GM12878 (cell line): ENCODE results near the gene TRMT13. TPM values are rescaled to one million over a fixed set of nuclear protein-coding genes. Genes with fewer than 3 reads are reported as not detected.

Source experiments
- ATAC-seq: fragments of 200-7000 bp; cut with Tn5 transposase; 3 replicates; pipeline ENCODE4 v1.9.1; 2020; ENCODE audit warnings: mild to moderate bottlenecking, moderate library complexity
- BruUV-seq: library from RNA; stranded (reverse); fragments of 400-500 nt; replicated peaks from 2 replicates; lab custom pipeline; 2021; lab: Mats Ljungman, UMichigan
- CTCF ChIA-PET: fragments of 300-600 bp; sonication (Branson Sonifier 250); formaldehyde crosslinking; extraction: SDS; loops from one replicate; lab custom pipeline; 2021; ENCODE audit warnings: inconsistent platforms; lab: Yijun Ruan, JAX
- POLR2A ChIA-PET: fragments of 350-600 bp; formaldehyde crosslinking; extraction: SDS; loops from one replicate; lab custom pipeline; 2021; ENCODE audit warnings: inconsistent platforms; lab: Charles Lee
- RAD21 ChIA-PET: fragments of 300-600 bp; sonication (Branson Sonifier 250); formaldehyde crosslinking; loops from one replicate; lab custom pipeline; 2023; ENCODE audit warnings: antibody characterized with exemption; ENCODE audit not compliant: unreplicated experiment; lab: Charles Lee
- SMC1A ChIA-PET: fragments of 300-600 bp; sonication (Branson Sonifier 250); formaldehyde crosslinking; loops from one replicate; lab custom pipeline; 2023; ENCODE audit not compliant: unreplicated experiment, uncharacterized antibody; lab: Charles Lee
- DNase-seq: peaks from one replicate; pipeline ENCODE4 v3.0.0-alpha.2; 2011; ENCODE audit warnings: low read depth, low spot score
- FAIRE-seq: peaks from 3 replicates; lab custom pipeline; 2011; peaks lifted over from hg19 to GRCh38; lab: Jason Lieb, UNC
- H2AFZ ChIP-seq: 2 replicates; pipeline ENCODE4 v1.6.0; 2011; ENCODE audit warnings: low read depth, low read length, control low read depth; ENCODE audit not compliant: control insufficient read depth
- H3K27ac ChIP-seq: 2 replicates; pipeline ENCODE4 v1.5.1; 2011; ENCODE audit warnings: control low read depth; ENCODE audit not compliant: control insufficient read depth, insufficient read depth
- H3K27me3 ChIP-seq, 2 experiments: replicated peaks in 1 of 2; 2 replicates each; pipeline versions ENCODE4 v1.6.0 to v1.6.1; 2011; ENCODE audit warnings: low read length in 1 of 2; ENCODE audit not compliant: control insufficient read depth in 2 of 2, insufficient read depth in 2 of 2
- H3K36me3 ChIP-seq, 2 experiments: 2 replicates each; pipeline ENCODE4 v1.5.1; 2011; ENCODE audit warnings: low read length in 1 of 2; ENCODE audit not compliant: control insufficient read depth in 2 of 2, insufficient read depth in 2 of 2
- H3K4me1 ChIP-seq: 2 replicates; pipeline ENCODE4 v1.6.1; 2011; ENCODE audit warnings: mild to moderate bottlenecking, low read length, moderate library complexity, mixed read lengths; ENCODE audit not compliant: control insufficient read depth, insufficient read depth
- H3K4me2 ChIP-seq: 2 replicates; pipeline ENCODE4 v1.6.0; 2011; ENCODE audit warnings: control low read depth; ENCODE audit not compliant: control insufficient read depth, insufficient read depth
- H3K4me3 ChIP-seq: fragments of 200-600 bp; sonication (generic); 2 replicates; pipeline ENCODE4 v1.5.1; 2016
- H3K79me2 ChIP-seq: 2 replicates; pipeline ENCODE4 v1.6.0; 2011; ENCODE audit warnings: low read length; ENCODE audit not compliant: control insufficient read depth, insufficient read depth
- H3K9ac ChIP-seq: 2 replicates; pipeline ENCODE4 v1.8.0; 2011; ENCODE audit warnings: low read length, control low read depth, mixed read lengths; ENCODE audit not compliant: control insufficient read depth, insufficient read depth
- H3K9me3 ChIP-seq: replicated peaks from 3 replicates; pipeline ENCODE4 v1.5.1; 2011; ENCODE audit warnings: mild to moderate bottlenecking, low read length; ENCODE audit not compliant: control insufficient read depth, insufficient read depth
- H4K20me1 ChIP-seq: 2 replicates; pipeline ENCODE4 v1.6.0; 2011; ENCODE audit not compliant: control insufficient read depth, insufficient read depth
- EED ChIP-seq: sonication (generic); IDR thresholded peaks from 2 replicates; pipeline ENCODE4 v1.6.1; 2016; ENCODE audit warnings: antibody characterized with exemption, low read depth
- SREBF2 ChIP-seq: IDR thresholded peaks from 2 replicates; pipeline ENCODE4 v1.6.1; 2012; ENCODE audit warnings: mild to moderate bottlenecking, low read length
- ZNF207 ChIP-seq: fragments of 450-650 bp; IDR thresholded peaks from 2 replicates; pipeline ENCODE4 v1.6.1; 2014; ENCODE audit warnings: antibody characterized with exemption, mild to moderate bottlenecking, borderline replicate concordance
- WGBS: methylation state at CpG from one replicate; pipeline ENCODE4 v1.1.6; 2016; ENCODE audit warnings: low lambda C conversion rate; ENCODE audit not compliant: insufficient replicate concordance, insufficient coverage; ENCODE audit errors: missing lambda C conversion rate; 5-methylcytosine and 5-hydroxymethylcytosine counted together
- in situ Hi-C: fragments of 300-500 bp; cut with MboI; formaldehyde crosslinking; loops from 9 replicates; pipeline ENCODE4 v1.14.3; 2018; ENCODE audit warnings: mixed read lengths
- intact Hi-C: fragments of 100-400 bp; cut with micrococcal nuclease; formaldehyde crosslinking; loops from one replicate; pipeline ENCODE4 v1.14.2; 2022; ENCODE audit not compliant: unreplicated experiment
- polyA plus RNA-seq, 11 experiments: library from polyadenylated mRNA; depleted of rRNA in 4 of 11; unstranded in 6 of 11; stranded (reverse) in 5 of 11; fragments of >200 nt; fragmentation: Nextera tagmentation in 4 of 11; fragmentation: Illumina TruSeq in 1 of 11; extraction: Ambion mirVana in 4 of 11; extraction: Trizol in 1 of 11; gene quantifications; 1 replicate in 1 of 11; 2 replicates in 10 of 11; pipeline versions ENCODE4 v1.2.1 to v1.2.3, GENCODE V29; 2011 to 2016; ENCODE audit warnings: inconsistent platforms in 2 of 11, missing spikeins in 2 of 11, low read depth in 1 of 11
- total RNA-seq, 4 experiments: library from RNA; depleted of rRNA in 3 of 4; stranded (reverse); fragments of >200 nt in 3 of 4; fragmentation: Illumina TruSeq in 1 of 4; extraction: Trizol in 1 of 4; gene quantifications; 2 replicates each; pipeline versions ENCODE4 v1.2.1 to v1.2.3, GENCODE V29; 2013 to 2021
- TF ChIP-seq, protein P1 (sequence below): fragments of 450-650 bp; IDR thresholded peaks from 2 replicates; pipeline ENCODE4 v1.6.1; 2017; ENCODE audit warnings: mild to moderate bottlenecking
- TF ChIP-seq, protein P2 (sequence below): fragments of 450-650 bp; IDR thresholded peaks from 2 replicates; pipeline ENCODE4 v1.6.1; 2016; ENCODE audit warnings: mild to moderate bottlenecking, moderate library complexity, borderline replicate concordance

The TRMT13 gene
- total and polyA plus RNA-seq, 10 of the 15 experiments (the other 5 are each of a cell fraction or from before 2014, with no cell fraction given): 13.7 to 26.6 (median 21.9) TPM

DNA sequence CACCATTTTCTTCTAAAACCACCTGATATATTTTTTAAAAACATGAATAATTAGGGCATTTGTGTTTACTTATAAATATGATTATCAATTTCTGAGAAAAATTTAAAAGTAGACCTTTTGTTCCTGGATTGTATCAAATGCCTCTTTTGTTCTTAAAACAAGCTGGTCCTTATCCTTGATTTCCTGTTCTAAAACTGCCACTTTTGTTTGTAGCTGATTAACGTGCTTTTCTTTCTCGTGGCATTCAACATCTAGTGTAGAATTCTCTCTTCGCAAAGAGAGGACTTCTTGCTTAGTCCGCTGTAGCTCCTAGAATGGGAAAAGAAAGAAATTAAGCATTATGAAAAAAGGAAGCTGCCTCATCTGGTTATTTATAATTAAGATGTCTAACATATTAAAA is 25.3 kb upstream of the TRMT13 start:
- BruUV-seq: no TSS peak
- no peaks in the 10 kb centered on the region for H4K20me1 ChIP-seq
- peaks cover 6 to 27% of the 10 kb centered on the region in 2 experiments for H3K36me3 ChIP-seq
- POLR2A ChIA-PET: no interaction called here
- CTCF ChIA-PET: interaction anchor here (0.8 kb wide), 1 partner anchor 352 kb away, joined by 3 read pairs; no protein-coding TSS in a partner anchor
- H3K4me2 ChIP-seq: no peak overlapping the region
- 100% methylated on average over 4 of the region's 4 CpGs for WGBS
- FAIRE-seq (no peak), DNase-seq (no peak), ATAC-seq (no peak)
- H3K9me3 ChIP-seq: no peaks in the 10 kb centered on the region
- H3K27ac ChIP-seq: no peak overlapping the region
- in situ Hi-C loops: no loop called here
- SMC1A ChIA-PET: interaction anchor here (0.6 to 1.9 kb wide), 10 partner anchors 12 to 349 kb away, joined by 3 to 5 read pairs (median 4); partner anchors contain the start of gene TRMT13
- RAD21 ChIA-PET: no interaction called here
- no peak overlapping the region for H3K9ac ChIP-seq
- TF ChIP-seq EED: no peak
- H2AFZ ChIP-seq: no peak overlapping the region
- no peak overlapping the region for H3K4me3 ChIP-seq
- intact Hi-C loops: no loop called here
- H3K79me2 ChIP-seq: no peaks in the 10 kb centered on the region
- H3K4me1 ChIP-seq: no peaks in the 10 kb centered on the region
- no peaks in the 10 kb centered on the region for H3K27me3 ChIP-seq

DNA sequence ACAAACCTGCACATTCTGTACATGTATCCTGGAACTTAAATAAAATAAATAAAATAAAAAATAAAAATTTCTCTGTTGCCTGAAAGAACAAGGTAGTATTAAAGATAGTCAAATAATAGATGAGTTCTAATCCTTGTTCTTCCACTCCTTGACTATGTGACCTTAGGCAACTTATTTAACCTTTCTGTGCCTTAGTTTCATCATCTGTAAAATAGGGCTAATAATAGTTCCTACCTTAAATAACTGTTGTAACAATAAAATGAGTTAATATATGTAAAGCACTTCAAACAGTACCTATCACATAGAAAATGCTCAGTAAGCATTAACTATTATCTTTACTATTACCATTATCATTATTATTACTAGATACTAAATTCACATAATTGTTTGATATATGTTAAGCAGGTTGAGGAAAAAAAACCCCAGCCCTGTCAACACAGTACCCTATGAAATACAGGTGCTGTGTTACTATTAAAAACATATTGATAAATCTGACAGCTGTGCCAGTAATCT is 23.4 kb upstream of the TRMT13 start:
- Histone ChIP-seq H4K20me1 (no peaks in the 10 kb centered on the region), H3K36me3 (peaks cover 2 to 17% of the 10 kb centered on the region in 2 experiments; a peak in 3 of 4 replicates), H3K4me1 (no peaks in the 10 kb centered on the region), H3K79me2 (no peaks in the 10 kb centered on the region), H3K27ac (no peak overlapping the region), H3K4me2 (no peak overlapping the region), H3K27me3 (no peaks in the 10 kb centered on the region), H3K4me3 (no peak overlapping the region), H3K9me3 (no peaks in the 10 kb centered on the region), H3K9ac (no peak overlapping the region), H2AFZ (no peak overlapping the region)
- intact Hi-C loops (no loop called here), in situ Hi-C loops (no loop called here)
- ChIA-PET SMC1A (interaction anchor here (1.1 to 1.5 kb wide), 2 partner anchors 14 to 18 kb away, joined by 4 read pairs; no protein-coding TSS in a partner anchor), RAD21 (no interaction called here), CTCF (no interaction called here), POLR2A (no interaction called here)
- DNase-seq (no peak), ATAC-seq (no peak), FAIRE-seq (no peak)
- TF ChIP-seq, protein P1, sequence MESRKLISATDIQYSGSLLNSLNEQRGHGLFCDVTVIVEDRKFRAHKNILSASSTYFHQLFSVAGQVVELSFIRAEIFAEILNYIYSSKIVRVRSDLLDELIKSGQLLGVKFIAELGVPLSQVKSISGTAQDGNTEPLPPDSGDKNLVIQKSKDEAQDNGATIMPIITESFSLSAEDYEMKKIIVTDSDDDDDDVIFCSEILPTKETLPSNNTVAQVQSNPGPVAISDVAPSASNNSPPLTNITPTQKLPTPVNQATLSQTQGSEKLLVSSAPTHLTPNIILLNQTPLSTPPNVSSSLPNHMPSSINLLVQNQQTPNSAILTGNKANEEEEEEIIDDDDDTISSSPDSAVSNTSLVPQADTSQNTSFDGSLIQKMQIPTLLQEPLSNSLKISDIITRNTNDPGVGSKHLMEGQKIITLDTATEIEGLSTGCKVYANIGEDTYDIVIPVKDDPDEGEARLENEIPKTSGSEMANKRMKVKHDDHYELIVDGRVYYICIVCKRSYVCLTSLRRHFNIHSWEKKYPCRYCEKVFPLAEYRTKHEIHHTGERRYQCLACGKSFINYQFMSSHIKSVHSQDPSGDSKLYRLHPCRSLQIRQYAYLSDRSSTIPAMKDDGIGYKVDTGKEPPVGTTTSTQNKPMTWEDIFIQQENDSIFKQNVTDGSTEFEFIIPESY: no peak
- no peak for TF ChIP-seq ZNF207
- TF ChIP-seq, protein P2, sequence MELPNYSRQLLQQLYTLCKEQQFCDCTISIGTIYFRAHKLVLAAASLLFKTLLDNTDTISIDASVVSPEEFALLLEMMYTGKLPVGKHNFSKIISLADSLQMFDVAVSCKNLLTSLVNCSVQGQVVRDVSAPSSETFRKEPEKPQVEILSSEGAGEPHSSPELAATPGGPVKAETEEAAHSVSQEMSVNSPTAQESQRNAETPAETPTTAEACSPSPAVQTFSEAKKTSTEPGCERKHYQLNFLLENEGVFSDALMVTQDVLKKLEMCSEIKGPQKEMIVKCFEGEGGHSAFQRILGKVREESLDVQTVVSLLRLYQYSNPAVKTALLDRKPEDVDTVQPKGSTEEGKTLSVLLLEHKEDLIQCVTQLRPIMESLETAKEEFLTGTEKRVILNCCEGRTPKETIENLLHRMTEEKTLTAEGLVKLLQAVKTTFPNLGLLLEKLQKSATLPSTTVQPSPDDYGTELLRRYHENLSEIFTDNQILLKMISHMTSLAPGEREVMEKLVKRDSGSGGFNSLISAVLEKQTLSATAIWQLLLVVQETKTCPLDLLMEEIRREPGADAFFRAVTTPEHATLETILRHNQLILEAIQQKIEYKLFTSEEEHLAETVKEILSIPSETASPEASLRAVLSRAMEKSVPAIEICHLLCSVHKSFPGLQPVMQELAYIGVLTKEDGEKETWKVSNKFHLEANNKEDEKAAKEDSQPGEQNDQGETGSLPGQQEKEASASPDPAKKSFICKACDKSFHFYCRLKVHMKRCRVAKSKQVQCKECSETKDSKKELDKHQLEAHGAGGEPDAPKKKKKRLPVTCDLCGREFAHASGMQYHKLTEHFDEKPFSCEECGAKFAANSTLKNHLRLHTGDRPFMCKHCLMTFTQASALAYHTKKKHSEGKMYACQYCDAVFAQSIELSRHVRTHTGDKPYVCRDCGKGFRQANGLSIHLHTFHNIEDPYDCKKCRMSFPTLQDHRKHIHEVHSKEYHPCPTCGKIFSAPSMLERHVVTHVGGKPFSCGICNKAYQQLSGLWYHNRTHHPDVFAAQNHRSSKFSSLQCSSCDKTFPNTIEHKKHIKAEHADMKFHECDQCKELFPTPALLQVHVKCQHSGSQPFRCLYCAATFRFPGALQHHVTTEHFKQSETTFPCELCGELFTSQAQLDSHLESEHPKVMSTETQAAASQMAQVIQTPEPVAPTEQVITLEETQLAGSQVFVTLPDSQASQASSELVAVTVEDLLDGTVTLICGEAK: no peak
- no peak for TF ChIP-seq SREBF2
- BruUV-seq: no TSS peak
